PC-3 (cell line): ENCODE results near the gene PILRA. TPM values are rescaled to one million over a fixed set of nuclear protein-coding genes. Genes with fewer than 3 reads are reported as not detected.
"Not testable (repeated sequence)": the region's sequence is repeated elsewhere in the genome, so short reads cannot be mapped to it uniquely, and the experiment has no call there.

Experiments
- ATAC-seq: fragments of 200-7000 bp; cut with Tn5 transposase; 2 replicates; pipeline ENCODE4 v1.9.1; 2020; ENCODE audit warnings: mild to moderate bottlenecking, moderate library complexity
- BruUV-seq: library from RNA; stranded (reverse); fragments of 400-500 nt; replicated peaks from 2 replicates; lab custom pipeline; 2021; lab: Mats Ljungman, UMichigan
- CTCF ChIA-PET: fragments of 300-600 bp; sonication (Branson Sonifier 250); formaldehyde crosslinking; loops from one replicate; lab custom pipeline; 2022; ENCODE audit warnings: antibody characterized with exemption; lab: Charles Lee
- POLR2A ChIA-PET: fragments of 300-600 bp; sonication (Branson Sonifier 250); formaldehyde crosslinking; loops from one replicate; lab custom pipeline; 2022; ENCODE audit warnings: antibody characterized with exemption; ENCODE audit not compliant: unreplicated experiment; lab: Charles Lee
- DNase-seq: peaks from one replicate; pipeline ENCODE4 v3.0.0-alpha.2; 2015
- H2AFZ ChIP-seq: fragments of 300-600 bp; sonication (generic); 2 replicates; pipeline ENCODE4 v1.6.0; 2016; ENCODE audit warnings: antibody characterized with exemption, low read length
- H3F3A ChIP-seq: fragments of 300-600 bp; sonication (generic); one replicate; pipeline ENCODE4 v1.6.0; 2017; ENCODE audit warnings: antibody characterized with exemption, low read length, control low read depth, mild to moderate bottlenecking; ENCODE audit not compliant: unreplicated experiment
- H3K27ac ChIP-seq: fragments of 300-600 bp; sonication (generic); 2 replicates; pipeline ENCODE4 v1.5.1; 2016; ENCODE audit warnings: mild to moderate bottlenecking, low read length
- H3K27me3 ChIP-seq: fragments of 300-600 bp; sonication (generic); 2 replicates; pipeline ENCODE4 v1.6.1; 2016; ENCODE audit warnings: low read length, mixed read lengths
- H3K36me3 ChIP-seq: fragments of 300-600 bp; sonication (generic); 2 replicates; pipeline ENCODE4 v1.6.1; 2016; ENCODE audit warnings: low read depth, mixed run types, low read length, mixed read lengths
- H3K4me1 ChIP-seq: fragments of 300-600 bp; sonication (generic); 2 replicates; pipeline ENCODE4 v1.5.1; 2016; ENCODE audit warnings: low read length; ENCODE audit not compliant: insufficient read depth
- H3K4me2 ChIP-seq: fragments of 300-600 bp; sonication (generic); 2 replicates; pipeline ENCODE4 v1.6.0; 2016; ENCODE audit warnings: low read length
- H3K4me3 ChIP-seq: fragments of 300-600 bp; sonication (generic); 2 replicates; pipeline ENCODE4 v1.5.1; 2016; ENCODE audit warnings: mild to moderate bottlenecking, low read length, mixed read lengths
- H3K79me2 ChIP-seq: fragments of 300-600 bp; sonication (generic); 2 replicates; pipeline ENCODE4 v1.6.1; 2017; ENCODE audit warnings: low read length, mixed read lengths
- H3K9ac ChIP-seq: fragments of 300-600 bp; sonication (generic); 2 replicates; pipeline ENCODE4 v1.6.0; 2016; ENCODE audit warnings: mild to moderate bottlenecking, low read length
- H3K9me2 ChIP-seq: fragments of 300-600 bp; sonication (generic); replicated peaks from 2 replicates; pipeline ENCODE4 v1.6.1; 2016; ENCODE audit warnings: mixed run types, low read length, mixed read lengths
- H3K9me3 ChIP-seq: fragments of 300-600 bp; sonication (generic); 2 replicates; pipeline ENCODE4 v1.6.1; 2016; ENCODE audit warnings: low read length, mixed read lengths
- H4K20me1 ChIP-seq: fragments of 300-600 bp; sonication (generic); 2 replicates; pipeline ENCODE4 v1.6.1; 2016; ENCODE audit warnings: low read length, mixed read lengths
- EZH2 ChIP-seq: fragments of 300-600 bp; sonication (generic); IDR thresholded peaks from one replicate; pipeline ENCODE4 v1.6.1; 2017; ENCODE audit warnings: antibody characterized with exemption, mild to moderate bottlenecking, low read length; ENCODE audit not compliant: unreplicated experiment
- EZH2phosphoT487 ChIP-seq: fragments of 300-600 bp; sonication (generic); IDR thresholded peaks from 2 replicates; pipeline ENCODE4 v1.6.1; 2018; ENCODE audit warnings: mild to moderate bottlenecking, antibody characterized with exemption, low read length, borderline replicate concordance
- intact Hi-C: fragments of 100-400 bp; cut with micrococcal nuclease; formaldehyde crosslinking; loops from 2 replicates; pipeline ENCODE4 v1.9.0; 2023
- total RNA-seq: library from RNA; depleted of rRNA; stranded (reverse); fragments of >200 nt; gene quantifications from 2 replicates; pipeline ENCODE4 v1.2.3, GENCODE V29; 2014
- TF ChIP-seq, protein P1 (sequence below): fragments of 300-600 bp; sonication (generic); conservative IDR thresholded peaks from 2 replicates; pipeline ENCODE4 v1.5.1; 2017; ENCODE audit warnings: antibody characterized with exemption, low read depth, mild to moderate bottlenecking, low read length

The PILRA gene
- total RNA-seq, 1 experiment from 2014 or later: 1.9 TPM

DNA sequence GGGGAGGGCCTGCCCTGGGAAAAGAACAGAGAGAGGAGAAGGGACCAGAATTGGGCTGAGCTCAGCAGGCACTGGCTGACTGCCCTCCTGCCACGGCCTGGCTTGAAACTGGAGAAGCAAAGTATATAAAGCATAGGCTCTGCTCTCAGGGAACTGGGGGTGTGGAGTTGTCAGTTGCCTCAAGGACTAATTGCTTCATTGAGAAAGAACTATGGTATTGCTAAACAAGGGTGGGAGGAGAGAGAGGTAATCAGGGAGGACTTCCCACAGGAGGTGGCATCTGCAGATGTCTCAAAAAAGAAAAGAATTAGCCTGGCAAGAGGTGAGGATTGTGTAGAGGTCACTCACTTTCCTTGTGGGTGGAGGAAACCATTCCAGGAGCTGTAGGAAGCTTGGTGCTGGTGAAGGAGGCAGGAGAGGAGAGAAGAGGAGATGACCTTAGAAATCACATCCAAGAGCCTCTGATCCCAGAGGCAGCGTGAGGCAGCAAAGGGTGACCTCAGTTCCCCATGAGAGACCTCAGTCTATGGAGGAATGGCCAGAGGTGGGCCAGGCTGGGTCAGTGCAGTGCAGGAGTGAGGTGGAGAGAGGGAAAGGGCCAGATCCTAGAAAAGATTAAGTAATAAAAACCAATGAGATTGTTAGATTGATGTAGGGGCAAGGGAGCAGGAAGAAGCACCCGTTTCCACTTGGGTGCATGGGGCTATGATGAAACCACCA lies 13.0 kb upstream of the PILRA start:
- TF ChIP-seq EZH2phosphoT487 (no peak), EZH2 (no peak)
- TF ChIP-seq, protein P1, sequence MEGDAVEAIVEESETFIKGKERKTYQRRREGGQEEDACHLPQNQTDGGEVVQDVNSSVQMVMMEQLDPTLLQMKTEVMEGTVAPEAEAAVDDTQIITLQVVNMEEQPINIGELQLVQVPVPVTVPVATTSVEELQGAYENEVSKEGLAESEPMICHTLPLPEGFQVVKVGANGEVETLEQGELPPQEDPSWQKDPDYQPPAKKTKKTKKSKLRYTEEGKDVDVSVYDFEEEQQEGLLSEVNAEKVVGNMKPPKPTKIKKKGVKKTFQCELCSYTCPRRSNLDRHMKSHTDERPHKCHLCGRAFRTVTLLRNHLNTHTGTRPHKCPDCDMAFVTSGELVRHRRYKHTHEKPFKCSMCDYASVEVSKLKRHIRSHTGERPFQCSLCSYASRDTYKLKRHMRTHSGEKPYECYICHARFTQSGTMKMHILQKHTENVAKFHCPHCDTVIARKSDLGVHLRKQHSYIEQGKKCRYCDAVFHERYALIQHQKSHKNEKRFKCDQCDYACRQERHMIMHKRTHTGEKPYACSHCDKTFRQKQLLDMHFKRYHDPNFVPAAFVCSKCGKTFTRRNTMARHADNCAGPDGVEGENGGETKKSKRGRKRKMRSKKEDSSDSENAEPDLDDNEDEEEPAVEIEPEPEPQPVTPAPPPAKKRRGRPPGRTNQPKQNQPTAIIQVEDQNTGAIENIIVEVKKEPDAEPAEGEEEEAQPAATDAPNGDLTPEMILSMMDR: no peak
- Histone ChIP-seq H3K9me2 (no peaks in the 10 kb centered on the region), H3K27me3 (no peaks in the 10 kb centered on the region), H3K4me2 (no peak overlapping the region), H3K4me3 (no peak overlapping the region), H3F3A (no peaks in the 10 kb centered on the region), H3K79me2 (no peaks in the 10 kb centered on the region), H3K4me1 (no peaks in the 10 kb centered on the region), H4K20me1 (no peaks in the 10 kb centered on the region), H3K27ac (no peak overlapping the region), H3K36me3 (peaks cover 41% of the 10 kb centered on the region), H2AFZ (no peak overlapping the region), H3K9me3 (no peaks in the 10 kb centered on the region), H3K9ac (no peak overlapping the region)
- ChIA-PET POLR2A (no interaction called here), CTCF (no interaction called here)
- ATAC-seq (no peak), DNase-seq (no peak)
- intact Hi-C loops: no loop called here
- no TSS peak for BruUV-seq

DNA sequence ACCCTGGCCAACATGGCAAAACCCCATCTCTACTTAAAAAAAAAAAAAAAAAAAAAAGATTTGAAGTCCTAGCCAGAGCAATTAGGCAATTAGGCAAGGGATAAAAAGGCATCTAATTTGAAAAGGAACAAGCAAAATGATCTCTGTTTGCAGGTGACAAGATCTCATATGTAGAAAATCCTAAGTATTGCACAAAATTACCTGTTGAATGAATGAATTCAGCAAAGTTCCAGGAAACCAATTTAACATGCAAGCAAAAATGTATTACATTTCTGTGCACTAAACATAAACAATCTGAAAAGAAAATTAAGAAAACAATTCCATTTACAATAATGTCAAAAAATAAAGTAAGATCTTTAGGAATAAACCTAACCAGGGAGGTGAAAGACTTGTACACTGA lies 10.2 kb upstream of the PILRA start:
- CTCF ChIA-PET: no interaction called here
- TF ChIP-seq EZH2phosphoT487: no peak
- TF ChIP-seq, protein P1: no peak
- no peak for TF ChIP-seq EZH2
- no peak overlapping the region for H2AFZ ChIP-seq
- no TSS peak for BruUV-seq
- H3K4me3 ChIP-seq: no peak overlapping the region
- H3K9ac ChIP-seq: no peak overlapping the region
- no peaks in the 10 kb centered on the region for H3K27me3 ChIP-seq
- no peak for ATAC-seq
- no peaks in the 10 kb centered on the region for H3K79me2 ChIP-seq
- no peaks in the 10 kb centered on the region for H4K20me1 ChIP-seq
- H3F3A ChIP-seq: no peaks in the 10 kb centered on the region
- POLR2A ChIA-PET: no interaction called here
- DNase-seq: no peak
- no peaks in the 10 kb centered on the region for H3K9me2 ChIP-seq
- no peaks in the 10 kb centered on the region for H3K9me3 ChIP-seq
- no peak overlapping the region for H3K4me2 ChIP-seq
- H3K27ac ChIP-seq: no peak overlapping the region
- H3K36me3 ChIP-seq: peaks cover 37% of the 10 kb centered on the region
- no peaks in the 10 kb centered on the region for H3K4me1 ChIP-seq
- intact Hi-C loops: no loop called here

DNA sequence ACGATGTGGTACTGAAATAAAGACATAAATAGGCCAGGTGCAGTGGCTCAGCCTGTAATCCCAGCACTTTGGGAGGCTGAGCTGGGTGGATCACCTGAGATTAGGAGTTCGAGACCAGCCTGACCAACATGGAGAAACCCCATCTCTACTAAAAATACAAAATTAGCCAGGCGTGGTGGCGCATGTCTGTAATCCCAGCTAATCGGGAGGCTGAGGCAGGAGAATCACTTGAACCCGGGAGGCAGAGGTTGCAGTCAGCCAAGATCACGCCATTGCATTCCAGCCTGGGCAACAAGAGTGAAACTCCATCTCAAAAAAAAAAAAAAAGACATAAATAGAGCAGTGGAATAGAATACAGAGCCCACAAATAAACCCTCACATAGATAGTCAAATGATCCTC lies 9.5 kb upstream of the PILRA start:
- CTCF ChIA-PET, intact Hi-C loops: not testable (repeated sequence)

More for the DNA sequence above, 9.5 kb upstream of the PILRA start:
- H3K36me3 ChIP-seq: peaks cover 35% of the 10 kb centered on the region
- H3K79me2 ChIP-seq, DNase-seq, H2AFZ ChIP-seq, POLR2A ChIA-PET, BruUV-seq, H3K9me3 ChIP-seq, H3K4me3 ChIP-seq, H3F3A ChIP-seq, H3K9me2 ChIP-seq, H3K4me2 ChIP-seq, H3K27me3 ChIP-seq, H3K27ac ChIP-seq, H3K9ac ChIP-seq, H4K20me1 ChIP-seq, ATAC-seq, H3K4me1 ChIP-seq: not testable (repeated sequence)
